ENCODE measurements around the gene FAF1. TPM values are rescaled to one million over a fixed set of nuclear protein-coding genes. Genes with fewer than 3 reads are reported as not detected.
"Not testable (repeated sequence)": the region's sequence is repeated elsewhere in the genome, so short reads cannot be mapped to it uniquely, and the experiment has no call there.

The FAF1 gene
- total RNA-seq, 4 donors from 2014 or later = 36.9 to 77.6 (median 48.3) TPM

GRCh38 chr1:50920409-50920808 is 39.7 kb downstream of the FAF1 start:
- H3K4me3 ChIP-seq = no peak overlapping the region
- no peaks in the 10 kb centered on the region for H3K4me1 ChIP-seq
- TF ChIP-seq, protein P1, sequence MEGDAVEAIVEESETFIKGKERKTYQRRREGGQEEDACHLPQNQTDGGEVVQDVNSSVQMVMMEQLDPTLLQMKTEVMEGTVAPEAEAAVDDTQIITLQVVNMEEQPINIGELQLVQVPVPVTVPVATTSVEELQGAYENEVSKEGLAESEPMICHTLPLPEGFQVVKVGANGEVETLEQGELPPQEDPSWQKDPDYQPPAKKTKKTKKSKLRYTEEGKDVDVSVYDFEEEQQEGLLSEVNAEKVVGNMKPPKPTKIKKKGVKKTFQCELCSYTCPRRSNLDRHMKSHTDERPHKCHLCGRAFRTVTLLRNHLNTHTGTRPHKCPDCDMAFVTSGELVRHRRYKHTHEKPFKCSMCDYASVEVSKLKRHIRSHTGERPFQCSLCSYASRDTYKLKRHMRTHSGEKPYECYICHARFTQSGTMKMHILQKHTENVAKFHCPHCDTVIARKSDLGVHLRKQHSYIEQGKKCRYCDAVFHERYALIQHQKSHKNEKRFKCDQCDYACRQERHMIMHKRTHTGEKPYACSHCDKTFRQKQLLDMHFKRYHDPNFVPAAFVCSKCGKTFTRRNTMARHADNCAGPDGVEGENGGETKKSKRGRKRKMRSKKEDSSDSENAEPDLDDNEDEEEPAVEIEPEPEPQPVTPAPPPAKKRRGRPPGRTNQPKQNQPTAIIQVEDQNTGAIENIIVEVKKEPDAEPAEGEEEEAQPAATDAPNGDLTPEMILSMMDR (IDR thresholded peaks at IDR 0.05) = no peak
- TF ChIP-seq POLR2A (IDR thresholded peaks at IDR 0.05) = no peak
- H3K9me3 ChIP-seq = no peaks in the 10 kb centered on the region
- H3K36me3 ChIP-seq = no peaks in the 10 kb centered on the region
- DNase-seq = no peak
- H3K27ac ChIP-seq = no peak overlapping the region
- no peaks in the 10 kb centered on the region for H3K27me3 ChIP-seq

GRCh38 chr1:50917138-50918137 is 42.6 kb downstream of the FAF1 start:
- H3K9me3 ChIP-seq = no peaks in the 10 kb centered on the region
- no peak overlapping the region for H3K27ac ChIP-seq
- H3K36me3 ChIP-seq = no peaks in the 10 kb centered on the region
- TF ChIP-seq, protein P1 (IDR thresholded peaks at IDR 0.05) = no peak
- TF ChIP-seq POLR2A (IDR thresholded peaks at IDR 0.05) = no peak
- H3K4me1 ChIP-seq = no peaks in the 10 kb centered on the region
- no peaks in the 10 kb centered on the region for H3K27me3 ChIP-seq
- no peak for DNase-seq
- H3K4me3 ChIP-seq = no peak overlapping the region

DNA sequence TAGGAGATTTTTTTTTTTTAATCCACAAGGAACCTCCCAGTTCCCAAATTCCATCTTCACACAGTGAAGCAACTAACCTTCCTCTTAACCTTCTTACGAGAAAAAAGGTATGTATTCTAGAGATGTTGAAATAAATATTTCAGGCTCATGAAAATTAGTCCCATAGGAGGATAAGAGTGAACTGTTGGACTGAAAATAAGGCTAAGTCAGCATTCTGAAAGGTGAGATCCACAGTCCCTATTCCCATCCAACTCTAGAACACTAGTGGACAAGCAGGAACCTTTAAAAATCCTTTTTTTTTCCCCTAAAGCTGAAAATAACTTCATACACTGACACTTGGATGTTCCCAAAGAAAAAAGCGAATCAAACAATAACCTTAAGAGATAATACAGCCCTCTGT is 44.4 kb downstream of the FAF1 start:
- H3K4me1 ChIP-seq = no peaks in the 10 kb centered on the region
- H3K27ac ChIP-seq = no peak overlapping the region
- no peaks in the 10 kb centered on the region for H3K27me3 ChIP-seq
- H3K9me3 ChIP-seq = no peaks in the 10 kb centered on the region
- TF ChIP-seq POLR2A (IDR thresholded peaks at IDR 0.05) = no peak
- TF ChIP-seq, protein P1 (IDR thresholded peaks at IDR 0.05) = no peak
- no peak overlapping the region for H3K4me3 ChIP-seq
- no peak for DNase-seq
- H3K36me3 ChIP-seq = no peaks in the 10 kb centered on the region

DNA sequence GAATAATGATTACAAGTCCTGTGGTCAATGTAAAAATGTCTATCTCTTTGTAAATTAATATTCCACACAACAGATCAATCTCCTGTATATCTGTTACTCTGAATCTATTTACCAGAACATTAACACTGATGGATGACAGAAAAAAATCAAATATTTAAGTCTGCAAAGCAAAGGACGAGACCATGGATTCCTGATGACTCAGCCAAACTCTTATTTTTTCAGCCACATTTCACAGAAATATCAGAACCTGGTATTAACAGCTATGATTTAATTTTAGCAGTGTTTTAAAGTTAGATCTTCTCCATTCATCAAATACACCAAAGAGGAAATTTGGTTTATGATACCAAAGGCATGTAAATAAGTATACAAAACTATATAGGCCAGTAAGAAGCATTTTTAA is 46.1 kb downstream of the FAF1 start:
- Histone ChIP-seq H3K27ac (no peak overlapping the region), H3K27me3 (no peaks in the 10 kb centered on the region), H3K9me3 (no peaks in the 10 kb centered on the region), H3K36me3 (no peaks in the 10 kb centered on the region), H3K4me1 (no peaks in the 10 kb centered on the region), H3K4me3 (no peak overlapping the region)
- no peak for DNase-seq
- no peak for TF ChIP-seq POLR2A (IDR thresholded peaks at IDR 0.05)
- TF ChIP-seq, protein P1 (IDR thresholded peaks at IDR 0.05) = no peak

DNA sequence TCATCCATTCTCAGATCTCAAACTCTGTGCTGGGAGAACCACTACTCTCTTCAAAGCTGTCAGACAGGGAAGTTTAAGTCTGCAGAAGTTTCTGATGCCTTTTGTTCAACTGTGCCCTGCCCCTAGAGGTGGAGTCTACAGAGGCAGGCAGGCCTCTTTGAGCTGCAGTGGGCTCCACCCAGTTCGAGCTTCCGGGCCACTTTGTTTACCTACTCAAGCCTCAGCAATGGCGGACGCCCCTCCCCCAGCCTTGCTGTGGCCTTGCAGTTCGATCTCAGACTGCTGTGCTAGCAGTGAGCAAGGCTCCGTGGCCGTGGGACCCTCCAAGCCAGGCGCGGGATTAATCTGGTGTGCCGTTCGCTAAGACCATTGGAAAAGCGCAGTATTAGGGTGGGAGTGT is 49.7 kb downstream of the FAF1 start:
- not testable (repeated sequence) for H3K4me1 ChIP-seq, H3K9me3 ChIP-seq, H3K27ac ChIP-seq, DNase-seq, H3K36me3 ChIP-seq, H3K4me3 ChIP-seq, H3K27me3 ChIP-seq

GRCh38 chr1:50907610-50908009 is 52.5 kb downstream of the FAF1 start:
- DNase-seq, H3K36me3 ChIP-seq, H3K27me3 ChIP-seq, H3K9me3 ChIP-seq, H3K27ac ChIP-seq, H3K4me1 ChIP-seq, H3K4me3 ChIP-seq: not testable (repeated sequence)

GRCh38 chr1:50906050-50906449 is 54.0 kb downstream of the FAF1 start:
- H3K9me3 ChIP-seq, H3K27me3 ChIP-seq, H3K4me1 ChIP-seq, H3K27ac ChIP-seq, DNase-seq, H3K4me3 ChIP-seq, H3K36me3 ChIP-seq: not testable (repeated sequence)
